ENCODE results near the gene CHI3L1. TPM values are rescaled to one million over a fixed set of nuclear protein-coding genes. Genes with fewer than 3 reads are reported as not detected.
A peak's percentile ranks its signal among the peaks of the same experiment; 100 is the strongest.

The CHI3L1 gene
- total RNA-seq, 3 donors from 2014 or later, result 0.58 to 10.8 (median 1.8) TPM

GRCh38 chr1:203137324-203137723 is 49.2 kb downstream of the CHI3L1 start:
- Histone ChIP-seq H3K4me1 (ENCODE audit: low read depth) (no peaks in the 10 kb centered on the region), H3K36me3 (ENCODE audit: low read depth) (no peaks in the 10 kb centered on the region), H3K4me3 (no peak overlapping the region), H3K9me3 (no peaks in the 10 kb centered on the region)
- TF ChIP-seq, protein P1, sequence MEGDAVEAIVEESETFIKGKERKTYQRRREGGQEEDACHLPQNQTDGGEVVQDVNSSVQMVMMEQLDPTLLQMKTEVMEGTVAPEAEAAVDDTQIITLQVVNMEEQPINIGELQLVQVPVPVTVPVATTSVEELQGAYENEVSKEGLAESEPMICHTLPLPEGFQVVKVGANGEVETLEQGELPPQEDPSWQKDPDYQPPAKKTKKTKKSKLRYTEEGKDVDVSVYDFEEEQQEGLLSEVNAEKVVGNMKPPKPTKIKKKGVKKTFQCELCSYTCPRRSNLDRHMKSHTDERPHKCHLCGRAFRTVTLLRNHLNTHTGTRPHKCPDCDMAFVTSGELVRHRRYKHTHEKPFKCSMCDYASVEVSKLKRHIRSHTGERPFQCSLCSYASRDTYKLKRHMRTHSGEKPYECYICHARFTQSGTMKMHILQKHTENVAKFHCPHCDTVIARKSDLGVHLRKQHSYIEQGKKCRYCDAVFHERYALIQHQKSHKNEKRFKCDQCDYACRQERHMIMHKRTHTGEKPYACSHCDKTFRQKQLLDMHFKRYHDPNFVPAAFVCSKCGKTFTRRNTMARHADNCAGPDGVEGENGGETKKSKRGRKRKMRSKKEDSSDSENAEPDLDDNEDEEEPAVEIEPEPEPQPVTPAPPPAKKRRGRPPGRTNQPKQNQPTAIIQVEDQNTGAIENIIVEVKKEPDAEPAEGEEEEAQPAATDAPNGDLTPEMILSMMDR (IDR thresholded peaks at IDR 0.05), result no peak
- ATAC-seq, result no peak
- intact Hi-C loops (cut with DNase I, micrococcal nuclease), result no loop called here
- DNase-seq, result no peak

DNA sequence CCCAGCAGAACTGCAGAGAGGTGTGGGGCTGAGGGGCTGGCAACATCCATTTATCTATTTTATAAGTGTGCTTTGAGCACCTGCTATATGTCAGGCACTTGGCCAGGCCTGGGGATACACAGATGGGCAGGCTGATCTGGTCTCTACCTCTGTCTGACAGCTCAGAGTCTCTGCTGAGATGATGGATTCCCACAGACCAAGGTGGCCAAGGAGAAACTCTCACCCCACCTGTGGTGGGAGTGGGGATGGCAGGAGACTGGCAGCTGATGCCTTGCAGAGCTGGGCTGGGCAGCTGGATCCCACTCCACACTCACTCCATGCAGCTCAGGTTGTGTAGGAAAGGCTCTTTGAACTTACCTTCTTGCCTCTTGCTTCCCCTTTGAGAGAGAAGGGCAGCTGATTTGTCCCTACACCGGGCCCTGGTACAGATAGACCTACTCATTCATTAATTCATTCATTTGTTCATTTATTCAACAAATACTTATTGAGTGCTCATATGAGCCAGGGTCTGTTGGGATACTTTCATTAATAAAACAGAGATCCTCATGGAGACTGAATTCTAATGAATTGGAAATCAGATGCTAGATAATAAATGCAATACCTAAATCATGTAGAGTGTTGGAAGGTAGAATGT is 50.0 kb downstream of the CHI3L1 start:
- TF ChIP-seq, protein P1 (IDR thresholded peaks at IDR 0.05), result no peak
- no peak for DNase-seq
- H3K9me3 ChIP-seq, result no peaks in the 10 kb centered on the region
- H3K4me3 ChIP-seq, result no peak overlapping the region
- H3K4me1 ChIP-seq (ENCODE audit: low read depth), result no peaks in the 10 kb centered on the region
- intact Hi-C loops (cut with DNase I, micrococcal nuclease), result no loop called here
- no peaks in the 10 kb centered on the region for H3K36me3 ChIP-seq (ENCODE audit: low read depth)
- ATAC-seq, result peak; percentile 38

GRCh38 chr1:203135636-203136305 is 50.7 kb downstream of the CHI3L1 start:
- DNase-seq (no peak), ATAC-seq (peak; percentile 71)
- TF ChIP-seq, protein P1 (IDR thresholded peaks at IDR 0.05), result no peak
- Histone ChIP-seq H3K4me1 (ENCODE audit: low read depth) (no peaks in the 10 kb centered on the region), H3K36me3 (ENCODE audit: low read depth) (no peaks in the 10 kb centered on the region), H3K4me3 (no peak overlapping the region), H3K9me3 (no peaks in the 10 kb centered on the region)
- intact Hi-C loops (cut with DNase I, micrococcal nuclease), result no loop called here

DNA sequence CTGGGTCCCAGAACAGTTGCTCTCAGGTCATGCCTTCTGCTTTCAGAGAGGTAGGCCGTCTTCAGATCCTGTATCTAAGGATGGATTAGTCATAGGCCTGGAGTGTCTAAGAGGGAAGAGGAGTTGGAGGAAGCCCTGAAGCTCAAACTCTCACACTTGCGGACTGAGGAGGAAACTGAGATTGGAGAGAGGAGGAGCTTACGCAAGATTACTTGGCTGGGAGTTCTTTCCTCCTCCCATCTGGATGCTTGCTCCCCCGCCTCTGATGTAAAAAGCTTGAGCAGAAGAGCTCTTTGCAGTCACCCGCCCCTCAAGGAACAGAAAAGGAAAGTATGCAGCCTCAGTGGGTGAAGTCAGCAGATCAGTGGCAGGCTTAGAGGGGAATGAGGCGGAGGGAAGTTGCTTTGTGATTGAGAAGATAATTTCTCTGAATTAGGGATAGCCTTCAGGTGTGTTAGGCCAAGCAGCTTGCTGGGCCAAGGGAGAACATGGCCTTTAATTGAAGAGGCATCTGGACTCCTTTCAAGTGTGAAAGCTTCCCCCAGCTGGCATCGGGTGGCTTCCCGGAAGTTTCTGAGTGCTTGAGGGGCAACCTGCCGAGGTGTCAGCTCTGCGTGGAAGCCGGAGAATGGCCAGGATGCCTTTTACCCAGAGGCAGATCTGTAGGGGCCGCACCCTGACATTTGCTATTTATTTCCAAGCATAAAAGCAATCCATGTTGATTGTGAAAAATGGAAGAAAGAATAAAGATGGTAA is 52.4 kb downstream of the CHI3L1 start:
- ATAC-seq, result peak; percentile 20
- no peaks in the 10 kb centered on the region for H3K9me3 ChIP-seq
- TF ChIP-seq, protein P1 (IDR thresholded peaks at IDR 0.05), result no peak
- no peaks in the 10 kb centered on the region for H3K36me3 ChIP-seq (ENCODE audit: low read depth)
- peaks cover 4% of the 10 kb centered on the region for H3K4me1 ChIP-seq (ENCODE audit: low read depth)
- intact Hi-C loops (cut with DNase I, micrococcal nuclease), result no loop called here
- no peak overlapping the region for H3K4me3 ChIP-seq
- no peak for DNase-seq

- Histone ChIP-seq H3K9me3 (no peaks in the 10 kb centered on the region), H3K36me3 (ENCODE audit: low read depth) (no peaks in the 10 kb centered on the region), H3K4me1 (ENCODE audit: low read depth) (peaks cover 17% of the 10 kb centered on the region), H3K4me3 (no peak overlapping the region)
- intact Hi-C loops (cut with DNase I, micrococcal nuclease), result no loop called here
- DNase-seq, result no peak
- ATAC-seq, result no peak
- TF ChIP-seq, protein P1 (IDR thresholded peaks at IDR 0.05), result no peak
Observed at GRCh38 chr1:203131548-203132200, 54.8 kb downstream of the CHI3L1 start.
